GM04504 (cell line): Measurements from ENCODE around the gene OR51B4.
"Not testable (repeated sequence)": the region's sequence is repeated elsewhere in the genome, so short reads cannot be mapped to it uniquely, and the experiment has no call there.

Experiments used
- DNase-seq: peaks from one replicate; pipeline ENCODE4 v3.0.0-alpha.2; 2012; ENCODE audit warnings: low read depth

Gene OR51B4

DNA sequence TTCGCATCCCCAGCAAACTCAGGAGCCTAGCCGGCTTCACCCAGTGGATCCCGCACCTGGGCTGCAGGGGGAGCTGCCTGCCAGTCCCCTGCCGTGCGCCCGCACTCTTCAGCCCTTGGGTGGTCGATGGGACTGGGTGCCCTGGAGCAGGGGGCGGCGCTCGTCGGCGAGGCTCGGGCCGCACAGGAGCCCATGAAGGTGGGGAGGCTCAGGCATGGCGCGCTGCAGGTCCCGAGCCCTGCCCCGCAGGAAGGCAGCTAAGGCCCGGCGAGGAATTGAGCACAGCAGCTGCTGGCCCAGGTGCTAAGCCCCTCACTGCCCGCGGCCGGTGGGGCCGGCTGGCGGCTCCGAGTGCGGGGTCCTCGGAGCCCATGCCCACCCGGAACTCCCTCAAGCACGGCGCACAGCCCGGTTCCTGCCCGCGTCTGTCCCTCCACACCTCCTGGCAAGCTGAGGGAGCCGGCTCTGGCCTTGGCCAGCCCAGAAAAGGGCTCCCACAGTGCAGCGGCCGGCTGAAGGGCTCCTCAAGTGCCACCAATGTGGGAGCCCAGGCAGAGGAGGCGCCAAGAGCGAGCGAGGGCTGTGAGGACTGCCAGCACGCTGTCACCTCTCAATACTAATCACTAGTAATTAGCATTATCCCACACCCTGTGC, 7.3 kb downstream of the OR51B4 start:
- not testable (repeated sequence) for DNase-seq

DNA sequence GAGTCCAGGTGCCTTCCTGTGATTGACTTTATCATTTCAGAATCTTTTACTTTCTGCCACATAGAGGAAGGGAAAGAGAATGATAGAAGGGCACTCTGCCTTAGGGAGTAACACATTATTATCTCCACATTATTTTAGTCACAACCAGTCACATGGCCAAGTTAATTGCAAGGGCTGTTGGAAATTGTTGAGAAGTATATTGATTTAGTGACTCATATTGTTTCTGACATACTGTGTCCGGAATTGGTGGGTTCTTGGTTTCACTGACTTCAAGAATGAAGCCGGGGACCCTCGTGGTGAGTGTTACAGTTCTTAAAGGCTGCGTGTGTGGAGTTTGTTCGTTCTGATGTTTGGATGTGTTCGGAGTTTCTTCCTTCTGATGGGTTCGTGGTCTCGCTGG, 8.7 kb downstream of the OR51B4 start:
- DNase-seq, result no peak

GRCh38 chr11:5291207-5291838, 10.4 kb downstream of the OR51B4 start:
- DNase-seq, result no peak

GRCh38 chr11:5290106-5290505, 11.6 kb downstream of the OR51B4 start:
- no peak for DNase-seq

DNA sequence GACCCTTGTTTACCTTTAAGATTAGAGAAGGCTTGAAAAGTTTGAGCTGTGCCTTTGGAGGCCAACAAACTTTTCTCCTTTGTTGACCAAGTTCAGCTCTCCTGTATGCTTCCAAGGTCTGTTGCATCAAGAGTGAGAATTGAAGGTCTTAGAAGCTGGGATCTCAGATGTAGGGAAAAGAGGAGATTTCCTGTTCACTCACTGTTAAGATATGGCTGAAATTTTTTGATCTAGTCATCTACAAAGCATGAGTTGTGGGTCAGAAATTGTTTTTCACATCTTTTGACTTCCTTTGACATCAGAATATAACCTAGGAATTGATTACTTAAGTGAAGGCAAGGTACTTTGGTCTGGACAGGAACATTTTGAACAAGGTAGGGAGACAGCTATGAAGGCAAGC, 12.1 kb downstream of the OR51B4 start:
- DNase-seq, result no peak

GRCh38 chr11:5288906-5289550, 12.7 kb downstream of the OR51B4 start:
- DNase-seq, result no peak

DNA sequence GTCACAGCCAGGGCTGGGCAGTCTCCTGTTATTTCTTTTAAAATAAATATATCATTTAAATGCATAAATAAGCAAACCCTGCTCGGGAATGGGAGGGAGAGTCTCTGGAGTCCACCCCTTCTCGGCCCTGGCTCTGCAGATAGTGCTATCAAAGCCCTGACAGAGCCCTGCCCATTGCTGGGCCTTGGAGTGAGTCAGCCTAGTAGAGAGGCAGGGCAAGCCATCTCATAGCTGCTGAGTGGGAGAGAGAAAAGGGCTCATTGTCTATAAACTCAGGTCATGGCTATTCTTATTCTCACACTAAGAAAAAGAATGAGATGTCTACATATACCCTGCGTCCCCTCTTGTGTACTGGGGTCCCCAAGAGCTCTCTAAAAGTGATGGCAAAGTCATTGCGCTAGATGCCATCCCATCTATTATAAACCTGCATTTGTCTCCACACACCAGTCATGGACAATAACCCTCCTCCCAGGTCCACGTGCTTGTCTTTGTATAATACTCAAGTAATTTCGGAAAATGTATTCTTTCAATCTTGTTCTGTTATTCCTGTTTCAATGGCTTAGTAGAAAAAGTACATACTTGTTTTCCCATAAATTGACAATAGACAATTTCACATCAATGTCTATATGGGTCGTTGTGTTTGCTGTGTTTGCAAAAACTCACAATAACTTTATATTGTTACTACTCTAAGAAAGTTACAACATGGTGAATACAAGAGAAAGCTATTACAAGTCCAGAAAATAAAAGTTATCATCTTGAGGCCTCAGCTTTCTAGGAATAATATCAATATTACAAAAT, 13.4 kb downstream of the OR51B4 start:
- DNase-seq, result no peak

GRCh38 chr11:5286901-5287300, 14.8 kb downstream of the OR51B4 start:
- DNase-seq, result no peak

DNA sequence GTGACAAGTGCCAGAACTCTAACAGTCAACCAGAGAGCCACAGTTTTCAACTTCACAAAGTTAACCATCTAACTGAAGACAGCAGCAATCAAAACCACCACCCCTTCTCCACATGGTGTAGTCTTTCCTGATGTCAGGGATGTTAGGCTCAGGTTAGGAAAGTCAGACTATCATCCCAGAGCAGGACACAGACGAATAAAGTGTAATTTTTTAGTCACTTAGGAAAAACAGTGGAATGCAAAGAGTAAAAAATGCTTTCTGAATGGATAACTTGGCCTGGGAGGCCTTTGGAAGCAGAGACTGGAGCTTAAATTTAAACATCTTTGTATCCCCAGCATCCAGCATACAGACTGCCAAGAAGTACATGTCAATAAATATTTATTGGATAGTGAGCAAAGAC, 15.4 kb downstream of the OR51B4 start:
- DNase-seq, result no peak

DNA sequence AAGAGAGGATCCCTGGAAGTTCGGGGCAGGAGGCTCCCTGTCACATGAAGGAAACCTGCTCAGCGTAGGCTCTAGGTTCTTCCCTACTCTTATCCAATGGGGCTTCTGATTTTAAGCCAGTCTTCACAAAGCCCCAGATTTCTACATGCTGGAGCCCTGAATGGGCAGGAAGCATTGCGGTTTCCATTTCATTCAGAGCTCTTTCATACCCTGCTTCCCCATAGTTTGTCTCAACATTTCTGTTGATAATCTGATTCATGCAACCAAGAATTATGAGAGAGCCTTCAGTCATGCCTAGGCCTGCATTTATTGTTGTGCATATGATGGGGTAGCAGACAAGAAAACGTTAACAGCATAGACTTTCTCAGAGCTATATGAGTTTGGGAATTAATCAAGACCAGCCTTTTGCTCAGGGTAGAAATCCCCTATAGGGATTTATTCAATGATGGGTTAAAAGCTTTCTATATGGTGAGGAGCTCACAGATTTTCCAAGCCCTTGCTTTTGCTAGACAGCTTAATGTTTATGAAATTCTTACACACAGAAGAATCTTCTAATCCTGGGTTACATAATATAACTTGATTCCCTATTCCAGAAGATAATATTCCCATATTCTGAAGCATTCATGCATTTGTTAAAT, 15.9 kb downstream of the OR51B4 start:
- DNase-seq, result no peak

DNA sequence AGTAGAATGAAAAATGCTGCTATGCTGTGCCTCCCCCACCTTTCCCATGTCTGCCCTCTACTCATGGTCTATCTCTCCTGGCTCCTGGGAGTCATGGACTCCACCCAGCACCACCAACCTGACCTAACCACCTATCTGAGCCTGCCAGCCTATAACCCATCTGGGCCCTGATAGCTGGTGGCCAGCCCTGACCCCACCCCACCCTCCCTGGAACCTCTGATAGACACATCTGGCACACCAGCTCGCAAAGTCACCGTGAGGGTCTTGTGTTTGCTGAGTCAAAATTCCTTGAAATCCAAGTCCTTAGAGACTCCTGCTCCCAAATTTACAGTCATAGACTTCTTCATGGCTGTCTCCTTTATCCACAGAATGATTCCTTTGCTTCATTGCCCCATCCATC, 17.1 kb downstream of the OR51B4 start:
- DNase-seq, result no peak

DNA sequence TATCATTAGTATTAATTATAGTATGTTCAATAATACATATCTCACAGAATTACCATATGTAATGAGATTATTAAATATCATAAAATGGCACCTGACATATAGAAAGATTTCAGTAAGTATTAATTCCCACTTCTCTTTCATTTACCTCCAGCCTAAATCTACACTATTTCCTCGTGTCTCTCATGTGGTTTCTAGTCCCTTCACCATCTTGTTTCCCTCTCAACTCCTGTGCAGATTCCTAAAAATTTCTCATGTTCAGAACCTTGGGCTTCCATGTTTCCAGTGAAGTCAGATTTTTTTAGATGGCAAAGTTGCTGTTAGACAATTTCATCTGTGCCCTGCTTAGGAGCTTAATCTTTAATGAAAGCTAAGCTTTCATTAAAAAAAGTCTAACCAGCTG, 17.9 kb downstream of the OR51B4 start:
- DNase-seq, result no peak

- no peak for DNase-seq
These were observed 18.7 kb downstream of the OR51B4 start for GRCh38 chr11:5283086-5283485.

DNA sequence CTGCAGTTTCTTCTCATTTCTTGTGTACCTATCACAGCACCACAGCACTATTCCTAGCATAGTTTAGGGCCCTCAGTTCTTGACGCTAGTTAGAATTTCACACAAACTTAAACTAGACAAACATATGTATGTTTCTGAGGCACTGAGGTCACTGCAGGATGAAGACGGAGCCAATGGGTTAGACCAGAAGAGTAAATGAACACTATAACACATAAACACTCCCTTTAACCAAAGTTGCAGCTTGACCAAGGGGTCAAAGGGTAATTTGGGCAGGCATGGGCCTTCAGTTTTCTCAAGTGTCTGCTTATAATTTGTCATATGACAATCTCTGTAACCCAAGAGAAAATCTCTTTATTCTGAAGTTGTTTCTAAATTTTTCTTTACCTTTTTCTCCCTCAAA, 19.1 kb downstream of the OR51B4 start:
- no peak for DNase-seq

- no peak for DNase-seq
These were observed 20.1 kb downstream of the OR51B4 start for GRCh38 chr11:5281596-5281995.

DNA sequence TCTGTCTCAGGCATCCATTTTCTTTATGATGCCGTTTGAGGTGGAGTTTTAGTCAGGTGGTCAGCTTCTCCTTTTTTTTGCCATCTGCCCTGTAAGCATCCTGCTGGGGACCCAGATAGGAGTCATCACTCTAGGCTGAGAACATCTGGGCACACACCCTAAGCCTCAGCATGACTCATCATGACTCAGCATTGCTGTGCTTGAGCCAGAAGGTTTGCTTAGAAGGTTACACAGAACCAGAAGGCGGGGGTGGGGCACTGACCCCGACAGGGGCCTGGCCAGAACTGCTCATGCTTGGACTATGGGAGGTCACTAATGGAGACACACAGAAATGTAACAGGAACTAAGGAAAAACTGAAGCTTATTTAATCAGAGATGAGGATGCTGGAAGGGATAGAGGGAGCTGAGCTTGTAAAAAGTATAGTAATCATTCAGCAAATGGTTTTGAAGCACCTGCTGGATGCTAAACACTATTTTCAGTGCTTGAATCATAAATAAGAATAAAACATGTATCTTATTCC, 21.1 kb downstream of the OR51B4 start:
- peak; percentile 99 for DNase-seq

DNA sequence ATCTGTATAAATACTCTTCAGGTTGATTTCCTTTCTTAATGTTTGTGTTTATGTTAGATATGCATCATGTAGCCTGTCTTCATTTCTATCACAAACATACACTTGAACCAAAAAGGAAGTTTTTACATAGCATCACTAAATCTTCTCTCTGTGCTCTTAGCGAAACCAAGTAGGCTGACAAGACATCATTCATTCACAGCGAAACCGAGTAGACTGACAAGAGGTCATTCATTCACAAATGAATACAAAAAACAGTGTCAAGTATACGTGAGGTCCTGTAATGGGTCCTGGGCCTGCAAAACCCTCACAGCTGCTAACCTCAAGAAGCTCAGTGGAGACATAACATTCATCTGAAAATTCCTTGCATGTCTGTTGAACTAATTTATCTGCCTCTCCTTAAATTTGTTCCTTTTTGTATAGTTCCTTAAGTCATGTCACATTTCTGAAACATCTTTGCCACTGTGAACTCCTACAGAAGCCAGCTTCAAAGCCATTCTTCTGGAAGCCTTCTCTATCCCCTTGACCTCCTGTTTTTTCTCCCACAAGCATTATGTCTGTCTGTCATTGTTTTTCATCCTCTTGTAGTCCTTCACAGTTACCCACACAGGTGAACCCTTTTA, 22.2 kb downstream of the OR51B4 start:
- no peak for DNase-seq

- DNase-seq, result no peak
These were observed 23.9 kb downstream of the OR51B4 start for GRCh38 chr11:5277807-5278382.

DNA sequence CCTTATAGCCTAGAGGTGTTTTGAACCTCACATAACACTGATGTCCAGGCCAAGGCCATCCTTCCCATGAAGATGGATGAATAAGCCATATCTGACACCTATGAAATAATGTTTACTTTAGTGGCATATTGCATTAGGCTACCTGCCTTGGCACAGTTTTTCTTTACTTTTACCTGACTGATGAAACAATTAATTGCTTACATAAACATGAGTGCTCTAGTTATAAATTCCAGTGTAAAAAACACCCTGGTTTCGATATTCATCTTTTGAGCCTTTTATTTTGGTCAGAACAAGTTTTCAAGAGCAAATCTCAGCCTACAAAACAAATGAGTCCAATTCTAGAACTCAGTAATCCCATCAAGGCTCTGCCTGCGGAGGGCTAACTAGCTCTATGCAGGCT, 25.0 kb downstream of the OR51B4 start:
- DNase-seq, result no peak

- DNase-seq, result no peak
These were observed 26.2 kb downstream of the OR51B4 start for GRCh38 chr11:5275369-5276110.

DNA sequence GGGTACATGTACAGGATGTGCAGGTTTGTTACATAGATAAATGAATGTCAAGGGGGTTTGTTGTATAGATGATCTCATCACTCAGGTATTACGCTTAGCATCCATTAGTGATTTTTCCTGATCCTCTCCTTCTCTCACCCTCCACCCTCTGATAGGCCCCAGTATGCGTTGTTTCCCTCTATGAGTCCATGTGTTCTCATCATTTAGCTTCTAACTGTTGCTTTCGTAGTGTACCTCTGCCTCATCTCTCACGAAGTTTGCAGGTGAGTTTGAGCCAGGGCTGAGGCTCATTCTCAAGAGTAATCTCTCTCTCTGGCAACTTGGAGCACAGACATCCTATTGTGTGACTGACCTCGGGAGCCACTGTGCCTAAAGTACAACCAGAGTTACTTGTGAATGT, 27.4 kb downstream of the OR51B4 start:
- DNase-seq, result no peak
